ENCODE results near the gene TMEM151B. TPM values are rescaled to one million over a fixed set of nuclear protein-coding genes. Genes with fewer than 3 reads are reported as not detected.
A peak's percentile ranks its signal among the peaks of the same experiment; 100 is the strongest.

Gene TMEM151B
- total and polyA plus RNA-seq, 2 of the 13 experiments (the other 11 are each of a cell fraction or from before 2014, with no cell fraction given), result not detected

- TF ChIP-seq ZNF317 (CRISPR knock-in tag; IDR thresholded peaks at IDR 0.05), result no peak; the same call in 1 of the 2 replicates
- peak; percentile 31; the same call in 1 of the 2 replicates for TF ChIP-seq ZNF124 (CRISPR knock-in tag; IDR thresholded peaks at IDR 0.05)
- no peak for TF ChIP-seq TFAP4 (IDR thresholded peaks at IDR 0.05; ENCODE audit: borderline replicate concordance, low read depth)
- no peak for TF ChIP-seq NFE2 (CRISPR knock-in tag; IDR thresholded peaks at IDR 0.05)
- TF ChIP-seq ZNF251 (CRISPR knock-in tag; IDR thresholded peaks at IDR 0.05), result no peak
- TF ChIP-seq ZNF629 (CRISPR knock-in tag; conservative IDR thresholded peaks at IDR 0.05), result peak; percentile 47; the same call in 1 of the 2 replicates
- 0 out of 2 replicates have a peak, but pooled peaks have one; percentile 85 for TF ChIP-seq ZNF20 (CRISPR knock-in tag; IDR thresholded peaks at IDR 0.05)
- TF ChIP-seq ZNF407 (CRISPR knock-in tag; IDR thresholded peaks at IDR 0.05; ENCODE audit: not compliant biosample characterization), result peak; percentile 94
- peak; percentile 83; the same call in 1 of the 2 replicates for TF ChIP-seq ATF2 (CRISPR knock-in tag; IDR thresholded peaks at IDR 0.05)
- TF ChIP-seq NPAS2 (CRISPR knock-in tag; IDR thresholded peaks at IDR 0.05; ENCODE audit: borderline replicate concordance), result no peak
- TF ChIP-seq ZNF772 (CRISPR knock-in tag; IDR thresholded peaks at IDR 0.05), result peak; percentile 82
- no peak for TF ChIP-seq SNRNP70 (IDR thresholded peaks at IDR 0.05; ENCODE audit: low read depth, low read length)
- peak; percentile 73 for TF ChIP-seq HOXD1 (CRISPR knock-in tag; IDR thresholded peaks at IDR 0.05)
Measured at GRCh38 chr6:44245912-44246662, 24.2 kb upstream of the TMEM151B start (continued).

Measured in HepG2 (cell line).